Suppressor macrophage (primary cell): ENCODE measurements around the gene PRICKLE2.
A peak's percentile ranks its signal among the peaks of the same experiment; 100 is the strongest.

Experiments used
- DNase-seq, 4 experiments: peaks; one replicate each; pipeline ENCODE4 v3.0.0-alpha.2; 2020 to 2022

The PRICKLE2 gene

GRCh38 chr3:64187065-64187959, 38.0 kb downstream of the PRICKLE2 start:
- DNase-seq = no peak

DNA sequence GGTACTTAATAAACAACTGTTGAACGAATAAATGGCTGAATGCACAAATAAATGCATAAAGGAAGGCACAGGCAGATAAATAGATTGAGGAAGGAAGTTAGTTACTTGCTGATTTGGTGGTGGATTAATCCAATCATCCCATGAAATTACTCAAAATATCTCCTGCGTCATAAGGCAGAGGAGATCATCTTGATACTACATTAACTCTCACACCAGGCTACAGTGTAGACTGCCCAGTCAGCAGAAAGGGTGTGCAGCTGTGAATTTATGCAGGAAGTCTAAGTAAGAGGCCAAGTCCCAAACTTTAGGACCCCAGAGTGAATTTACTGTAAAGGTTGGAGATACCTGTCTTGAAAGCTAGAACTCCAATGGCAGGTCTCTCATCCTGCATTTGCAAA, 38.6 kb downstream of the PRICKLE2 start:
- no peak for DNase-seq

DNA sequence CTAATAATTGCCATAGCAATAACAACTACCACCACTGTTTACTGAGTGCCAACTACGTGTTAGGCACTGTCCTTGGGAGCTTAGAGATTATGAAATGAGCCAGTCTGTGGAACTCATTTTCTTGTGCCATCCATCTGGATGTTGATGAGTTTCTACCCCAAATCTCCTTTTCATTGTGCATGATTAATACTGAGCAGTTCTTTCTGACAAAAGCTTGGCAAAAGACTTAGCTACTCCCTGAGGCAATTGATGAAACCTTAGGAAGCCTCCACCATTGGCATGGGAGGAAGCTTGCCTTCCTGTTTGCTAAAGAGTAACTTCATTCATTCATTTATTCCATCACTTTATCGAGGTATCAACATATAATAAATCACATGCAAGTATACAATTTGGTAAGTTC, 39.8 kb downstream of the PRICKLE2 start:
- no peak for DNase-seq

GRCh38 chr3:64184621-64185020, 40.6 kb downstream of the PRICKLE2 start:
- DNase-seq = no peak

- DNase-seq = no peak
These were observed 45.4 kb downstream of the PRICKLE2 start for GRCh38 chr3:64179860-64180259.

GRCh38 chr3:64179249-64179648, 46.0 kb downstream of the PRICKLE2 start:
- no peak for DNase-seq

DNA sequence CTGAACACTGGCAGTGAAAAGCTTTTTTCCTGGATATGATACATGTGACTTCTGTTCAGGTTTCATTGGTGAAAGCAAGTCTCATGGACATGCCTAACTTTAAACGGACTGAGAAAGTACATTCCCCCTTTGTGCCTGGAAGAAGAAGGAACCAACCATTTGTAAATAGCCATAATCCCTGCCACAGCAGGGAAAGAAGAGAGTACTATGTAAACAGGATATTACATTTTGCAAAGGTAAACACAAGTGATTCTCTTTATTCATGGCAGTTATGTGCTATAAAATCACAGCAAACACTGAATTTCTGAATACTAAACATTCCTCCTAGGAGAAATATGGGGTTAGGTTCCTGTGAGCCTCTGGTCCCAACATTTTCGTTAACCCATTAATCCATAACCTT, 46.8 kb downstream of the PRICKLE2 start:
- no peak for DNase-seq

- no peak for DNase-seq
These were observed 48.7 kb downstream of the PRICKLE2 start for GRCh38 chr3:64176461-64176996.

GRCh38 chr3:64174328-64174727, 50.9 kb downstream of the PRICKLE2 start:
- DNase-seq = no peak

DNA sequence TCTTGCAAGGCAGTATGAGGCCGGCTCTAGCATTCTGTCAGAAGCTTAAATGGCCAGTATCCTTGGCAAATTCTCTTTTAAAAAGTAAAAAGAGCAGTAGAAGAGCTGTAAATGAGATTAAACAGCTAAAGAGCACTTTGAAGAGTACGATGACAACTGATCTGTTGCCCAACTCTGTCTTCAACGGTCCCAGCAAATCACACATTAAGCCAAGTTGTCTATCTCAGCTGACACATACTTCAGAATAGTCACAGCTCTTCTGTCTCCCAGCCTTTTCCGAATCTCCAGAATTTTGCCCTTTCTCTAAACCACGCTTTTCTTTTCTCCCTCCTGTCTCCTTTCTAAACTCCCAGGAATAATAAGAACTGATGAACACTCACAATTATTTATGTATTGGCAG, 51.7 kb downstream of the PRICKLE2 start:
- no peak for DNase-seq

DNA sequence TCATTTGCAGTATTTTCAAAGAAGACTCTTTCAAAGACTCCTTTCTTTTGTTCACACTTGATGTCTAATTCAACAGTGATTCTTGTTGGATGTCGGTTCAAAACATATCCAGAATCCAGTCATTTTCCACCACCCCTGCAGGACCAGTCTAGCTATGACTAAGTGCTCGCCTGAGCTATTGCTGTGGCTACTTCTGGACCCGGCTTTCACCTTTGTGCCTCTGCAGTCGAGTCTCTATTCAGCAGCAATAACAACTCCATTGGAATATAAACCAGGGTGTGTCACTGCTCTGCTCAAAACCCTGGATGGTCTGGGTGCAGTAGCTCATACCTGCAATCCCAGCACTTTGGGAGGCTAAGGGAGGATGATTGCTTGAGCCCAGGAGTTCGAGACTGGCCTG, 55.0 kb downstream of the PRICKLE2 start:
- no peak for DNase-seq

DNA sequence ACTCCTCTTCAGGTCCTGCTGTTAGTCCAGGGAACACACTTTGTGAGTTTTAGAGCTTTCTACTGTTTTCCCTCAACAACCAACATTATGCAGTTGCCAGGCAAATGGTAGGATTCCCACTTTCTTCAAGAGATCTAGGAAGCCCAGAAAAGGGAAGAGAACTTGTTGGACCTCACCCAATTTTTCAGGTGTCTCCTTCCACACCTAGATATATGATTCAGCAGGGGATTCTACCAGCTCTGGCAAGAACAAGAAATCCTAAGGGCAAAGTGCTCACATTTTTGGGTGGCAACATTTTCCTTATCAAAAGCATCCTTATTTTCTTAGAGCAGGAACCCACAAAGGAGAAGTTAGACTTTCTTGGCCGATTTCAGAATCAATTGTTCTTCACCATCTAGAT, 57.4 kb downstream of the PRICKLE2 start:
- no peak for DNase-seq

GRCh38 chr3:64167351-64167750, 57.9 kb downstream of the PRICKLE2 start:
- DNase-seq = no peak

DNA sequence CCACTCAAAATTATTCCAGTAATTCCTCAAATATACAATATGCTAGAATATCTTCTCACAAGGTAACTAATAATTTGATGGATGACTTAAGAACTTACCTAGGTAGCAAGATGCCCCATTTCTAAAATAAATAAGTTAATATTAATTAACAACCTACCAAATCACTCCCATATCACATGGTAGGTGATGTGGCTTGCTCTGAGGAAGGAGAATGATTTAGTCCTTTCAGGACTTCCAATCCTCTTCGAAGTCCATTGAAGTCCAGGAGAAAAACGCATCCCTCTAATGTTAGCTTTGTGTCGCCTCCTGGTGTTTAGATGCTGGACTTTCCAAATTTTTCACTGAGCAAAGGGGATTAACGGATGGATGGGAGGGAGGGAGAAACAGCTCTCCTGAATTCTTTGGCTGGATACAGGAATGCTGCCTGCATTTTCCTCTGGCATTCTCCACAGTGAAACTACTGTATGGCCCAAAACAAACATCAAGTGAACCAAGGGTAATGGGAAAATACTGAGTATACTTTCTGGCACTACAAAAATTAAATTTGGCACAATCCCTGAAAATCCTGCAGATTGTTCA, 58.6 kb downstream of the PRICKLE2 start:
- DNase-seq = peak in 1 of 4 experiments; percentile 1

DNA sequence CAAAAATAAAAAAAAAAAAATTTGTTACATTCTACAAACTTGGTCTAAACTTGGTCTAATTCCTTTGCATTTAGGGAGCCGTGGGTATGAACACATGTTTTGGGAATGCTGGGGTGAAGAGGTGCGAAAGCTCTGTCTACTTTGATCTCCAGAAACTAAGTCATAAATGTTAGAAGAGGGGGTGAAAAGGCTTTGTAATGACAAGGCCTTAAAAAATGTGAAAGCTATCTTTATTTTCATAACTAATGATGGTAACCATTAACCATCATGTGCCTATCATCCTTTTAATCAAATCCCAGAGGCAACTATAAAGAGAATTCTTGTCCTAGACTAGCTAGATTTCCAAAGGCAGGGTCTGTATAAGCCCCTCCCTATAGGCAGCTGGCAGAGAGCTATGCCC, 60.9 kb downstream of the PRICKLE2 start:
- no peak for DNase-seq

GRCh38 chr3:64163755-64164148, 61.5 kb downstream of the PRICKLE2 start:
- no peak for DNase-seq

- DNase-seq = no peak
These were observed 62.1 kb downstream of the PRICKLE2 start for GRCh38 chr3:64163019-64163754.

- no peak for DNase-seq
These were observed 63.7 kb downstream of the PRICKLE2 start for GRCh38 chr3:64161481-64161952.

- no peak for DNase-seq
These were observed 65.1 kb downstream of the PRICKLE2 start for GRCh38 chr3:64160000-64160695.

GRCh38 chr3:64158334-64158733, 66.9 kb downstream of the PRICKLE2 start:
- DNase-seq = no peak

DNA sequence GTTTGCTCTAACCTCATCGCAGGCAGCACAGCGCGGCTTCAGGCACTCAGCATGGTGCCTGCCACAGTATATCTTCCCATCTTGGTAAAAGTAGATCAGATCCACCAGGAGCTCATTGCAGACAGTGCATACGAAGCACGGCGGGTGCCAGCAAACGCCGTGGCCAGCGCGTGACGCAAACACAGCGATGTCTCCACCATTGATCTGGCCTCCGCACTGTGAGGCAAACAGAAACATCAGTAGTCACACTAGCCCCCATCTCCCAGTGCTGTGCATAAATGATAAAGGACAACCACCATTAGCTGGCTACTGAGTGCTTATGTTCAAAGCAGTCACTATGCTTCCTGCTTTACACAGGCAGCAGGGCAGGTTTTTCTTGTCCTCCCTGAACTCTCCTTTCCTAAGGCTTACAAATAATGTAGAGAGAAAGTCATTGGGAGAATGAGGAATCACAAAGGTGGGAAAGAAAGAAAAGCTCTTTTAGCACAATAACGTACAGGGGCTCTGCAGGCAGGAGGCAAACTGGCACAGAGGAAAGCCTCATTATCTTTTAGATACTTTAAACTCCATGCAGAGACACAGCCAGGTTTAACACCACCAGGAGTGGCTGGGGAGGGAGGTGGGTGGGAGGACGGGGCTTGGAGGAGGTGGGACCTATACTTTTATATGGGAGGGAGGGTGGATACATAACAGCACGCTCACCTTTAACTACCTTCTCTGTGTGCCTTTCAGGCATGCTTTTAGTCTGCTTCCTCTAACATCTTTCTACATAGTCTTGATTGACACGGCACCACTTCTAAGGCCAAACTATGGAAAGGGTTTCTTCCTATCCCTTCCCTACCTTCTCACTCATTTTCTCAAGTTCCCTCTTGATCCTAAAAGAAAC, 67.9 kb downstream of the PRICKLE2 start:
- no peak for DNase-seq
